Astrocyte of the spinal cord (primary cell): ENCODE measurements around the gene C10orf143.
"Not testable (repeated sequence)": the region's sequence is repeated elsewhere in the genome, so short reads cannot be mapped to it uniquely, and the experiment has no call there.

Experiments
- DNase-seq: peaks from one replicate; pipeline ENCODE4 v3.0.0; 2011; ENCODE audit warnings: low read depth, low spot score
- H3K4me3 ChIP-seq: 2 replicates; pipeline ENCODE4 v1.5.1; 2011; ENCODE audit warnings: low read depth, mild to moderate bottlenecking, low read length, moderate library complexity
- in situ Hi-C: cut with HindIII; loops from 2 replicates; pipeline ENCODE4 v1.10.0; 2017; ENCODE audit warnings: low sequenced_read_pairs
- TF ChIP-seq, protein P1 (sequence below): IDR thresholded peaks from 2 replicates; pipeline ENCODE4 v1.5.1; 2012; ENCODE audit warnings: low read depth, mild to moderate bottlenecking, low read length, inconsistent platforms

Gene C10orf143

GRCh38 chr10:130111852-130112180 is 1.2 kb upstream of the C10orf143 start:
- in situ Hi-C loops: no loop called here
- no peak for DNase-seq
- TF ChIP-seq, protein P1, sequence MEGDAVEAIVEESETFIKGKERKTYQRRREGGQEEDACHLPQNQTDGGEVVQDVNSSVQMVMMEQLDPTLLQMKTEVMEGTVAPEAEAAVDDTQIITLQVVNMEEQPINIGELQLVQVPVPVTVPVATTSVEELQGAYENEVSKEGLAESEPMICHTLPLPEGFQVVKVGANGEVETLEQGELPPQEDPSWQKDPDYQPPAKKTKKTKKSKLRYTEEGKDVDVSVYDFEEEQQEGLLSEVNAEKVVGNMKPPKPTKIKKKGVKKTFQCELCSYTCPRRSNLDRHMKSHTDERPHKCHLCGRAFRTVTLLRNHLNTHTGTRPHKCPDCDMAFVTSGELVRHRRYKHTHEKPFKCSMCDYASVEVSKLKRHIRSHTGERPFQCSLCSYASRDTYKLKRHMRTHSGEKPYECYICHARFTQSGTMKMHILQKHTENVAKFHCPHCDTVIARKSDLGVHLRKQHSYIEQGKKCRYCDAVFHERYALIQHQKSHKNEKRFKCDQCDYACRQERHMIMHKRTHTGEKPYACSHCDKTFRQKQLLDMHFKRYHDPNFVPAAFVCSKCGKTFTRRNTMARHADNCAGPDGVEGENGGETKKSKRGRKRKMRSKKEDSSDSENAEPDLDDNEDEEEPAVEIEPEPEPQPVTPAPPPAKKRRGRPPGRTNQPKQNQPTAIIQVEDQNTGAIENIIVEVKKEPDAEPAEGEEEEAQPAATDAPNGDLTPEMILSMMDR: no peak
- peak overlapping the region; percentile 64 for H3K4me3 ChIP-seq

DNA sequence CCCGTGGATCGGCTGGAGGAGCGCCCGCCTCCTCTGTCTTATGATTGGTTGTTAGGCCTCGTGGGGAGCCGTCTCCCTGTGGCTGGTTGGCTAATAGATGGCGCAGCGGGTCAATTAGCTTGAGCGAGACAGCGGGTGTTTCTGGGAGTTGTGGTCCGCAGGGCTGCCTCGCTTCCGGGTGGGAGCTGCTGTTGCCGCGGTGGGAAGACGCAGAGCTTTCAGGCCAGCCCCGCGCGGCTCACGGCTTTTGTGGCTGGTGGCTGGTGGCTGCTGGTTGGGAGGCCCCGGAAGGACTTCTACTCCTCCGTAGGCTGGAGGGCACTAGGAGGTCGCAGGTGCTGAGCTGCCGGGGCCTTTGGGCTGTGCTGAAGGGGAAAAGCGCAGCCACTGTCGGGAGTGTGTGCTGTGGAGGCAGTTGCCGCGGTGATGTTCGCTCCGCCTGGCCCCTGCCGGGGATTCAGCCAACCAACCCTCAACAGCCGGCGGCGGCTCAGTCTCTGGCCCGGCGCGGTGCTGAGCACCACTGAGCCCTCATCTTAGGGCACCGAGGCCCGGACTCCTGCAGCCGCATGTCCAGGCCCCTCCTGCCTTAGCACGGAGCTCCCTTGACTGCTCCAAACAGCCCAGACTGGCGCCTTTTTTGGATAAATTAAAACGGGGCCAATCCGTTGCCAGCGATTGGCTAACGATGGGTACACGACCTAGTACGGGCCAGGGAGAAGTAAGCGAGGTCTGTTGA is 652 bp upstream of the C10orf143 start:
- in situ Hi-C loops: no loop called here
- peak; percentile 99 for DNase-seq
- H3K4me3 ChIP-seq: peak overlapping the region; percentile 64
- TF ChIP-seq, protein P1: no peak

DNA sequence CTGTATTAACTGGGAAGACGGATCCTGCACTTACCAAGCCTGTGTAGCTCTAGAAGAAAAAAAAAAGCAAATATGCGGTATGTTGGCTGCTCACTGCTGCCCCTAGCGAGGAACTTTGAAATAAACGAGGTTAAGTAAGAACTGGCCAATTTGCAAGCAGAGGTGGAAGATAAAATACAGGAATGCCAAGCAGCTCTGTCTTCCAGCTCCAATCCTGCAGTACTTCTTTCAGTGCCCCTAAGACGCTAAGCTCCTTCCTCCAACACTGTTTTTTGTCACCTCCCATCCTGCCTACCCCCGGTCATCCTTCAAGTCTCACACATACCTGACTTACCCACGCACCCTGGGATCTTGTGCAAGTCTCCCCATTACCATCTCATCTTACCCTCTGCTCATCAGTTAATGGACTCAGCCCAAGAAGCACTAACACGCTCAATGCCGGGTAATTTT is 809 bp downstream of the C10orf143 start:
- DNase-seq: peak; percentile 90
- in situ Hi-C loops: no loop called here
- H3K4me3 ChIP-seq: peak overlapping the region; percentile 64
- TF ChIP-seq, protein P1: peak; percentile 77

DNA sequence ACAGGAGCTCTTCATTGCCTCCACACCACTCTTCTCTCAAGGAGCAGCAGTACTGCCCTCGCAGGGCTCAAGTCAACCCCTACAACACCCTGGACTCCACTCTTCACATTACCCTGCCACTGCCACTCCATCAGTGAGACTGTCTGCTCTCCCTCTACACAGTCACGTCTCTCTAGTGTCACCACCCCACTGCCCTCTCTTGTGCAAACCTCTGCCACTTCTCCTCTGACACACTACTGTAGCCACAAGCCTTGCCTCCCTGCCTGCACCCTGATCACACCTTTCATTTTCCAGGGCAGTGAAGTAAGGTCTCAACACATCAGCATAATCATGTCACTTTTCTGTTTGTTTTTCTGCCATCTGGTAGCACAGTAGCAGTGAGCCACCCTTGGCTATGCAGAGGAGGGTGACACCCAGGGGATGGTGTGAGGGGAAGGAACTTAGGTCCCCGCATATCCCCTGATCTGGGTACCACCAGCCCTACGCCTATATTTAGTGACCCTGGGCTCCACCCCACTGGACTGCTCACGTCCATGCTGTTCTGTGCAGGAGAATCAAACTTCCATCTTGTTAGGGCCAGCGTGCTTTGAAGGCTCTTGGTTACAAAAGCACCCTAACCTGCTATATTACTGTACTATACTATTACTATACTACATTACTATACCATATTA is 1.6 kb downstream of the C10orf143 start:
- H3K4me3 ChIP-seq: peak overlapping the region; percentile 64
- TF ChIP-seq, protein P1: no peak
- in situ Hi-C loops: no loop called here
- DNase-seq: no peak

- in situ Hi-C loops, DNase-seq, H3K4me3 ChIP-seq: not testable (repeated sequence)
These were observed 2.5 kb downstream of the C10orf143 start for GRCh38 chr10:130108146-130108545.

DNA sequence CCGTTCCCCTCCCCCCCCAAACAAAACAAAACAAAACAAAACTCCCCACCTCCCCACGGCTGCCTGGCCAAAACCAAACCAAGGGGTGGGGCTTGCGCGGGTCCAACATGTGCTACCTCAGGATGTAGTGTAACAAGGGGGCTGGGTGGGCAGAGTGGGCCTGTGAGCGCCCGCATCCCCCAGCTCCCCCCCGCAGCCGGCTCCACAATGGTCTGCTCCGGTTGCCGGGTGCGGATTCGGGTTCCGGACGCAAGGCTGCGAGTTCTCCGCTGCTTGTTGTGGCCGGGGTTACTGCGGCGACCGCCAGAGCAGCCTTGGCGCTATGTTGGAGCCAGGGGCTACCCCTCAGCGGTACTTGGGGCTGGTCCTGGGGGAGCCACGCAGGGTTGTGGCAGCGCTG is 4.9 kb downstream of the C10orf143 start:
- H3K4me3 ChIP-seq: no peak overlapping the region
- TF ChIP-seq, protein P1: no peak
- no peak for DNase-seq
- in situ Hi-C loops: no loop called here

DNA sequence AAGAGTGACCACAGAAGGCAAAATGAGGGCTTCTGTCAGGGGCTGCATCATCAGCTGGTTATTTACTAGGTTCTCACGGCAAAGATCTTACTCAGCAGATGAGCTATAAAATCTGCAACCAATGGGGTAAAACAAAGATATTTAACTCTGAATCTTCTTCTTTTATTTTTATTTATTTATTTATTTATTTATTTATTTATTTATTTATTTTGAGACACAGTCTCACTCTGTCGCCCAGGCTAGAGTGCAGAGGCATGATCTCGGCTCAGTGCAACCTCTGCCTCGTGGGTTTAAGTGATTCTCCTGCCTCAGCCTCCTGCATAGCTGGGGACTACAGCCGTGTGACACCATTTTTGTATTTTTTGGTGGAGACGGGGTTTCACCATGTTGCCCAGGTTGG is 11.3 kb downstream of the C10orf143 start:
- no peak for DNase-seq
- in situ Hi-C loops: no loop called here
- TF ChIP-seq, protein P1: no peak
- no peak overlapping the region for H3K4me3 ChIP-seq

DNA sequence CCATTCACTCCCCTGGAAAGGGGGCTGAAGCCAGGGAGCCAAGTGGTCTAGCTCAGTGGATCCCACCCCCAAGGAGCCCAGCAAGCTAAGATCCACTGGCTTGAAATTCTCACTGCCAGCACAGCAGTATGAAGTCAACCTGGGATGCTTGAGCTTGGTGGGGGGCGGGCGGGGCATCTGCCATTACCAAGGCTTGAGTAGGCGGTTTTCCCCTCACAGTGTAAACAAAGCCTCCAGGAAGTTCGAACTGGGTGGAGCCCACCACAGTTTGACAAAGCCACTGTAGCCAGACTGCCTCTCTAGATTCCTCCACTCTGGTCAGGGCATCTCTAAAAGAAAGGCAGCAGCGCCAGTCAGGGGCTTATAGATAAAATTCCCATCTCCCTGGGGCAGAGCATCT is 20.1 kb downstream of the C10orf143 start:
- DNase-seq, in situ Hi-C loops, H3K4me3 ChIP-seq: not testable (repeated sequence)
